HEK293 (cell line): Measurements from ENCODE around the gene HCAR3.

Experiments used
- CTCF ChIA-PET: fragments of 350-600 bp; formaldehyde crosslinking; extraction: SDS; loops from one replicate; lab custom pipeline; 2021; ENCODE audit warnings: antibody characterized with exemption; lab: Yijun Ruan, JAX
- POLR2A ChIA-PET: fragments of 300-600 bp; formaldehyde crosslinking; extraction: SDS; loops from one replicate; lab custom pipeline; 2020; ENCODE audit warnings: antibody characterized with exemption, inconsistent platforms; lab: Yijun Ruan, JAX
- H3K27ac ChIP-seq: fragments of 200-500 bp; sonication (Bioruptor generic); 2 replicates; pipeline ENCODE4 v1.5.1; 2014; ENCODE audit warnings: low read depth, low read length, control low read depth, inconsistent platforms; ENCODE audit errors: extremely low read depth
- H3K36me3 ChIP-seq, 2 experiments: fragments of 200-500 bp in 1 of 2; sonication (Bioruptor generic) in 1 of 2; 1 replicate in 1 of 2; 2 replicates in 1 of 2; pipeline ENCODE4 v1.5.1; 2014 to 2017; ENCODE audit warnings: inconsistent platforms in 2 of 2, low read length in 2 of 2; ENCODE audit not compliant: control insufficient read depth in 2 of 2, insufficient read depth in 1 of 2
- H3K4me1 ChIP-seq: fragments of 200-500 bp; sonication (Bioruptor generic); 2 replicates; pipeline ENCODE4 v1.5.1; 2014; ENCODE audit warnings: mild to moderate bottlenecking, low read length, inconsistent platforms; ENCODE audit not compliant: control insufficient read depth, insufficient read depth
- H3K4me3 ChIP-seq: 2 replicates; pipeline ENCODE4 v1.5.1; 2011; ENCODE audit warnings: low read depth, mild to moderate bottlenecking, control low read depth, low read length, moderate library complexity
- H3K9me3 ChIP-seq: fragments of 200-500 bp; sonication (Bioruptor generic); 2 replicates; pipeline ENCODE4 v1.5.1; 2014; ENCODE audit warnings: low read depth, low read length, inconsistent platforms; ENCODE audit not compliant: control insufficient read depth, insufficient read depth
- OVOL3 ChIP-seq: fragments of 450-650 bp; formaldehyde crosslinking; IDR thresholded peaks from 2 replicates; pipeline ENCODE4 v1.5.1; 2016; ENCODE audit warnings: missing biosample characterization, missing genetic modification characterization
- PRDM10 ChIP-seq: fragments of 450-650 bp; formaldehyde crosslinking; IDR thresholded peaks from 2 replicates; pipeline ENCODE4 v1.5.1; 2016; ENCODE audit warnings: missing biosample characterization, missing genetic modification characterization
- SP7 ChIP-seq: fragments of 450-650 bp; formaldehyde crosslinking; IDR thresholded peaks from 2 replicates; pipeline ENCODE4 v1.5.1; 2016; ENCODE audit warnings: missing biosample characterization, missing genetic modification characterization
- ZBTB48 ChIP-seq: fragments of 450-650 bp; formaldehyde crosslinking; IDR thresholded peaks from 2 replicates; pipeline ENCODE4 v1.5.1; 2016; ENCODE audit warnings: missing biosample characterization, missing genetic modification characterization
- ZFP3 ChIP-seq: fragments of 450-650 bp; formaldehyde crosslinking; IDR thresholded peaks from 2 replicates; pipeline ENCODE4 v1.5.1; 2016; ENCODE audit warnings: low read depth, missing biosample characterization, missing genetic modification characterization
- ZNF10 ChIP-seq: fragments of 450-650 bp; formaldehyde crosslinking; IDR thresholded peaks from 2 replicates; pipeline ENCODE4 v1.5.1; 2017; ENCODE audit warnings: missing biosample characterization, missing genetic modification characterization
- ZNF138 ChIP-seq: fragments of 450-650 bp; formaldehyde crosslinking; IDR thresholded peaks from 2 replicates; pipeline ENCODE4 v1.5.1; 2016; ENCODE audit warnings: missing biosample characterization, missing genetic modification characterization, borderline replicate concordance
- ZNF140 ChIP-seq: fragments of 450-650 bp; formaldehyde crosslinking; IDR thresholded peaks from 2 replicates; pipeline ENCODE4 v1.5.1; 2016; ENCODE audit warnings: missing biosample characterization, missing genetic modification characterization
- ZNF341 ChIP-seq: fragments of 450-650 bp; formaldehyde crosslinking; IDR thresholded peaks from 2 replicates; pipeline ENCODE4; 2016; ENCODE audit warnings: low read depth, missing biosample characterization, missing genetic modification characterization
- ZNF354C ChIP-seq: fragments of 450-650 bp; formaldehyde crosslinking; IDR thresholded peaks from 2 replicates; pipeline ENCODE4 v1.5.1; 2016; ENCODE audit warnings: missing biosample characterization, missing genetic modification characterization, low read depth, borderline replicate concordance
- ZNF626 ChIP-seq: fragments of 450-650 bp; sonication (Bioruptor Pico); formaldehyde crosslinking; IDR thresholded peaks from 2 replicates; pipeline ENCODE4 v1.5.1; 2018; ENCODE audit warnings: missing biosample characterization, missing genetic modification characterization, inconsistent platforms
- ZNF664 ChIP-seq: fragments of 450-650 bp; formaldehyde crosslinking; IDR thresholded peaks from 2 replicates; pipeline ENCODE4 v1.5.1; 2016; ENCODE audit warnings: missing biosample characterization, missing genetic modification characterization
- TF ChIP-seq, protein P1 (sequence below): fragments of 450-650 bp; formaldehyde crosslinking; IDR thresholded peaks from 2 replicates; pipeline ENCODE4 v1.5.1; 2016; ENCODE audit warnings: missing biosample characterization, missing genetic modification characterization
- TF ChIP-seq, protein P2 (sequence below): fragments of 450-650 bp; formaldehyde crosslinking; IDR thresholded peaks from 2 replicates; pipeline ENCODE4 v1.5.1; 2017; ENCODE audit warnings: missing biosample characterization, missing genetic modification characterization
- TF ChIP-seq, protein P3 (sequence below): fragments of 450-650 bp; formaldehyde crosslinking; IDR thresholded peaks from 2 replicates; pipeline ENCODE4 v1.5.1; 2016; ENCODE audit warnings: missing biosample characterization, missing genetic modification characterization, low read depth
- TF ChIP-seq, protein P4 (sequence below): fragments of 450-650 bp; formaldehyde crosslinking; conservative IDR thresholded peaks from 2 replicates; pipeline ENCODE4 v1.5.1; 2016; ENCODE audit warnings: low read depth, missing biosample characterization, missing genetic modification characterization

HCAR3 gene

DNA sequence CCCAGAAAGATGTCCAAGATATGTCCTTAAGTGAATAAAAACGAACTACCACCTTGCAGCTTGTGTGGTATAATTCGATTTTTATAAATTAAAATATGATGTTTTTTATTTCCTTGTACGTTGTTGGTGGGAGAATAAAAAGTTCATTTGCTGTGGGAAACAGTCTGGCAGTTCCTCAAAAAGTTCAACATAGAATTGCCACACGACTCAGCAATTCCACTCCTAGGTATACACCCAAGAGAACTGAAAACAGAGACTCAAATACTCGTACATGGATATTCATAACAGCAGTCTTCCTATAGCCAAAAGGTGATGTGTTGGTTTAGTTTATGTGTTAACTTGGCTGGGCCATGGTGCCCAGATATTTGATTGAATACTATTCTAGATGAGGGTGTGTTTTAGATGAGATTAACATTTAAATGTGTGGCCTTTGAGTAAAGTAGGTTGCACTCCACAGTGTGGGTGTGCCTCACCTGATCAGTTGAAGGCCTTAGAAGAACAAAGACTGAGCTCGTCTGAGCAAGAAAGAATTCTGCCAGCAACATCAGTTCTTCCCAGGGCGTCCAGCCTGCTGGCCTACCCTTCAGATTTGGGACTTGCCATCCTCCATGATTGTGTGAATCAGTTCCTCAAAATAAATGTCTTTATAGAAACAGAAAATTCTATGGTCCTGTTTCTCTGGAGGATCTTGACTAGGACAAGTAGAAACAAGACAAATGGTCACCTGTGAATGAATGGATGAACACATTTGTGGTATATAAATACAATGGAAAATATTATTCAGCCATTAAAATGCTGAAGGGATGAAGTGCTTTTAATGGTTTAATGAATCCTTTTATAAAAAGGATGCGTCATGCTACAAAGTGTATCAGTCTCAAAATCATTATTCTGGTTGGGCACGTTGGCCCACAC, 30.9 kb upstream of the HCAR3 start:
- TF ChIP-seq ZNF138 (tag by site-specific recombination) (no peak), ZNF626 (tag by site-specific recombination) (no peak), ZNF140 (tag by site-specific recombination) (peak; percentile 58; the same call in 1 of the 2 replicates), ZNF10 (peak; percentile 94), ZNF664 (0 out of 2 replicates have a peak, but pooled peaks have one; percentile 6), PRDM10 (no peak), OVOL3 (no peak)
- TF ChIP-seq, protein P1, sequence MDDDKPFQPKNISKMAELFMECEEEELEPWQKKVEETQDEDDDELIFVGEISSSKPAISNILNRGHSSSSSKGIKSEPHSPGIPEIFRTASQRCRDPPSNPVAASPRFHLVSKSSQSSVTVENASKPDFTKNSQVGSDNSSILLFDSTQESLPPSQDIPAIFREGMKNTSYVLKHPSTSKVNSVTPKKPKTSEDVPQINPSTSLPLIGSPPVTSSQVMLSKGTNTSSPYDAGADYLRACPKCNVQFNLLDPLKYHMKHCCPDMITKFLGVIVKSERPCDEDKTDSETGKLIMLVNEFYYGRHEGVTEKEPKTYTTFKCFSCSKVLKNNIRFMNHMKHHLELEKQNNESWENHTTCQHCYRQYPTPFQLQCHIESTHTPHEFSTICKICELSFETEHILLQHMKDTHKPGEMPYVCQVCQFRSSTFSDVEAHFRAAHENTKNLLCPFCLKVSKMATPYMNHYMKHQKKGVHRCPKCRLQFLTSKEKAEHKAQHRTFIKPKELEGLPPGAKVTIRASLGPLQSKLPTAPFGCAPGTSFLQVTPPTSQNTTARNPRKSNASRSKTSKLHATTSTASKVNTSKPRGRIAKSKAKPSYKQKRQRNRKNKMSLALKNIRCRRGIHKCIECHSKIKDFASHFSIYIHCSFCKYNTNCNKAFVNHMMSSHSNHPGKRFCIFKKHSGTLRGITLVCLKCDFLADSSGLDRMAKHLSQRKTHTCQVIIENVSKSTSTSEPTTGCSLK = no peak
- TF ChIP-seq, all 188 proteins: peak for 3
- CTCF ChIA-PET = interaction anchor here (0.9 kb wide), 1 partner anchor 109 kb away, joined by 3 read pairs; no protein-coding TSS in a partner anchor
- no peaks in the 10 kb centered on the region for H3K9me3 ChIP-seq

GRCh38 chr12:122743895-122744525, 27.4 kb upstream of the HCAR3 start:
- H3K9me3 ChIP-seq = no peaks in the 10 kb centered on the region
- no peak overlapping the region for H3K27ac ChIP-seq
- H3K36me3 ChIP-seq = no peaks in the 10 kb centered on the region
- H3K4me3 ChIP-seq = no peak overlapping the region
- ChIA-PET CTCF (no interaction called here), POLR2A (no interaction called here)
- no peaks in the 10 kb centered on the region for H3K4me1 ChIP-seq
- TF ChIP-seq ZNF354C (tag by site-specific recombination) (no peak), ZFP3 (tag by site-specific recombination) (no peak), SP7 (no peak), ZBTB48 (tag by site-specific recombination) (no peak), ZNF341 (tag by site-specific recombination) (no peak)
- TF ChIP-seq, protein P2, sequence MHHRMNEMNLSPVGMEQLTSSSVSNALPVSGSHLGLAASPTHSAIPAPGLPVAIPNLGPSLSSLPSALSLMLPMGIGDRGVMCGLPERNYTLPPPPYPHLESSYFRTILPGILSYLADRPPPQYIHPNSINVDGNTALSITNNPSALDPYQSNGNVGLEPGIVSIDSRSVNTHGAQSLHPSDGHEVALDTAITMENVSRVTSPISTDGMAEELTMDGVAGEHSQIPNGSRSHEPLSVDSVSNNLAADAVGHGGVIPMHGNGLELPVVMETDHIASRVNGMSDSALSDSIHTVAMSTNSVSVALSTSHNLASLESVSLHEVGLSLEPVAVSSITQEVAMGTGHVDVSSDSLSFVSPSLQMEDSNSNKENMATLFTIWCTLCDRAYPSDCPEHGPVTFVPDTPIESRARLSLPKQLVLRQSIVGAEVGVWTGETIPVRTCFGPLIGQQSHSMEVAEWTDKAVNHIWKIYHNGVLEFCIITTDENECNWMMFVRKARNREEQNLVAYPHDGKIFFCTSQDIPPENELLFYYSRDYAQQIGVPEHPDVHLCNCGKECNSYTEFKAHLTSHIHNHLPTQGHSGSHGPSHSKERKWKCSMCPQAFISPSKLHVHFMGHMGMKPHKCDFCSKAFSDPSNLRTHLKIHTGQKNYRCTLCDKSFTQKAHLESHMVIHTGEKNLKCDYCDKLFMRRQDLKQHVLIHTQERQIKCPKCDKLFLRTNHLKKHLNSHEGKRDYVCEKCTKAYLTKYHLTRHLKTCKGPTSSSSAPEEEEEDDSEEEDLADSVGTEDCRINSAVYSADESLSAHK (tag by site-specific recombination) = no peak
- TF ChIP-seq, protein P3, sequence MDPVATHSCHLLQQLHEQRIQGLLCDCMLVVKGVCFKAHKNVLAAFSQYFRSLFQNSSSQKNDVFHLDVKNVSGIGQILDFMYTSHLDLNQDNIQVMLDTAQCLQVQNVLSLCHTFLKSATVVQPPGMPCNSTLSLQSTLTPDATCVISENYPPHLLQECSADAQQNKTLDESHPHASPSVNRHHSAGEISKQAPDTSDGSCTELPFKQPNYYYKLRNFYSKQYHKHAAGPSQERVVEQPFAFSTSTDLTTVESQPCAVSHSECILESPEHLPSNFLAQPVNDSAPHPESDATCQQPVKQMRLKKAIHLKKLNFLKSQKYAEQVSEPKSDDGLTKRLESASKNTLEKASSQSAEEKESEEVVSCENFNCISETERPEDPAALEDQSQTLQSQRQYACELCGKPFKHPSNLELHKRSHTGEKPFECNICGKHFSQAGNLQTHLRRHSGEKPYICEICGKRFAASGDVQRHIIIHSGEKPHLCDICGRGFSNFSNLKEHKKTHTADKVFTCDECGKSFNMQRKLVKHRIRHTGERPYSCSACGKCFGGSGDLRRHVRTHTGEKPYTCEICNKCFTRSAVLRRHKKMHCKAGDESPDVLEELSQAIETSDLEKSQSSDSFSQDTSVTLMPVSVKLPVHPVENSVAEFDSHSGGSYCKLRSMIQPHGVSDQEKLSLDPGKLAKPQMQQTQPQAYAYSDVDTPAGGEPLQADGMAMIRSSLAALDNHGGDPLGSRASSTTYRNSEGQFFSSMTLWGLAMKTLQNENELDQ (tag by site-specific recombination) = no peak
- TF ChIP-seq, protein P4, sequence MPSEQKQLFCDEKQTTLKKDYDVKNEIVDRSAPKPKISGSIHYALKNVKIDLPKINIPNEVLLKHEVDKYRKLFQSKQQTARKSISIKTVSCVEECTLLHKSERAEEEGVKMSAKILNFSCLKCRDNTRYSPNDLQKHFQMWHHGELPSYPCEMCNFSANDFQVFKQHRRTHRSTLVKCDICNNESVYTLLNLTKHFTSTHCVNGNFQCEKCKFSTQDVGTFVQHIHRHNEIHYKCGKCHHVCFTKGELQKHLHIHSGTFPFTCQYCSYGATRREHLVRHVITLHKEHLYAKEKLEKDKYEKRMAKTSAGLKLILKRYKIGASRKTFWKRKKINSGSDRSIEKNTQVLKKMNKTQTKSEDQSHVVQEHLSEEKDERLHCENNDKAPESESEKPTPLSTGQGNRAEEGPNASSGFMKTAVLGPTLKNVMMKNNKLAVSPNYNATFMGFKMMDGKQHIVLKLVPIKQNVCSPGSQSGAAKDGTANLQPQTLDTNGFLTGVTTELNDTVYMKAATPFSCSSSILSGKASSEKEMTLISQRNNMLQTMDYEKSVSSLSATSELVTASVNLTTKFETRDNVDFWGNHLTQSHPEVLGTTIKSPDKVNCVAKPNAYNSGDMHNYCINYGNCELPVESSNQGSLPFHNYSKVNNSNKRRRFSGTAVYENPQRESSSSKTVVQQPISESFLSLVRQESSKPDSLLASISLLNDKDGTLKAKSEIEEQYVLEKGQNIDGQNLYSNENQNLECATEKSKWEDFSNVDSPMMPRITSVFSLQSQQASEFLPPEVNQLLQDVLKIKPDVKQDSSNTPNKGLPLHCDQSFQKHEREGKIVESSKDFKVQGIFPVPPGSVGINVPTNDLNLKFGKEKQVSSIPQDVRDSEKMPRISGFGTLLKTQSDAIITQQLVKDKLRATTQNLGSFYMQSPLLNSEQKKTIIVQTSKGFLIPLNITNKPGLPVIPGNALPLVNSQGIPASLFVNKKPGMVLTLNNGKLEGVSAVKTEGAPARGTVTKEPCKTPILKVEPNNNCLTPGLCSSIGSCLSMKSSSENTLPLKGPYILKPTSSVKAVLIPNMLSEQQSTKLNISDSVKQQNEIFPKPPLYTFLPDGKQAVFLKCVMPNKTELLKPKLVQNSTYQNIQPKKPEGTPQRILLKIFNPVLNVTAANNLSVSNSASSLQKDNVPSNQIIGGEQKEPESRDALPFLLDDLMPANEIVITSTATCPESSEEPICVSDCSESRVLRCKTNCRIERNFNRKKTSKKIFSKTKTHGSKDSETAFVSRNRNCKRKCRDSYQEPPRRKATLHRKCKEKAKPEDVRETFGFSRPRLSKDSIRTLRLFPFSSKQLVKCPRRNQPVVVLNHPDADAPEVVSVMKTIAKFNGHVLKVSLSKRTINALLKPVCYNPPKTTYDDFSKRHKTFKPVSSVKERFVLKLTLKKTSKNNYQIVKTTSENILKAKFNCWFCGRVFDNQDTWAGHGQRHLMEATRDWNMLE = no peak

More for the DNA sequence above, 30.9 kb upstream of the HCAR3 start:
- Histone ChIP-seq H3K4me3 (no peak overlapping the region), H3K4me1 (no peaks in the 10 kb centered on the region), H3K27ac (no peak overlapping the region), H3K36me3 (no peaks in the 10 kb centered on the region)
- POLR2A ChIA-PET = interaction anchor here (0.6 kb wide), 1 partner anchor 616 kb away, joined by 3 read pairs; no protein-coding TSS in a partner anchor
